ENCODE data around the gene ZFP36L1.

GRCh38 chr14:68825729-68826128, 32.9 kb upstream of the ZFP36L1 start:
- no peak for TF ChIP-seq POLR2A (IDR thresholded peaks at IDR 0.05)
- no peak for TF ChIP-seq POLR2AphosphoS5 (IDR thresholded peaks at IDR 0.05)
- TF ChIP-seq, protein P1, sequence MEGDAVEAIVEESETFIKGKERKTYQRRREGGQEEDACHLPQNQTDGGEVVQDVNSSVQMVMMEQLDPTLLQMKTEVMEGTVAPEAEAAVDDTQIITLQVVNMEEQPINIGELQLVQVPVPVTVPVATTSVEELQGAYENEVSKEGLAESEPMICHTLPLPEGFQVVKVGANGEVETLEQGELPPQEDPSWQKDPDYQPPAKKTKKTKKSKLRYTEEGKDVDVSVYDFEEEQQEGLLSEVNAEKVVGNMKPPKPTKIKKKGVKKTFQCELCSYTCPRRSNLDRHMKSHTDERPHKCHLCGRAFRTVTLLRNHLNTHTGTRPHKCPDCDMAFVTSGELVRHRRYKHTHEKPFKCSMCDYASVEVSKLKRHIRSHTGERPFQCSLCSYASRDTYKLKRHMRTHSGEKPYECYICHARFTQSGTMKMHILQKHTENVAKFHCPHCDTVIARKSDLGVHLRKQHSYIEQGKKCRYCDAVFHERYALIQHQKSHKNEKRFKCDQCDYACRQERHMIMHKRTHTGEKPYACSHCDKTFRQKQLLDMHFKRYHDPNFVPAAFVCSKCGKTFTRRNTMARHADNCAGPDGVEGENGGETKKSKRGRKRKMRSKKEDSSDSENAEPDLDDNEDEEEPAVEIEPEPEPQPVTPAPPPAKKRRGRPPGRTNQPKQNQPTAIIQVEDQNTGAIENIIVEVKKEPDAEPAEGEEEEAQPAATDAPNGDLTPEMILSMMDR (IDR thresholded peaks at IDR 0.05), result no peak
- no peak for TF ChIP-seq EP300 (IDR thresholded peaks at IDR 0.05)

All from stomach (tissue), 4 donors.